IMR-90 (cell line): ENCODE data around the gene TUBD1. TPM values are rescaled to one million over a fixed set of nuclear protein-coding genes. Genes with fewer than 3 reads are reported as not detected.

ENCODE experiments used
- ATAC-seq: fragments of 200-7000 bp; cut with Tn5 transposase; 2 replicates; pipeline ENCODE4 v1.9.1; 2020; ENCODE audit warnings: low read depth, mild to moderate bottlenecking, moderate library complexity
- Bru-seq: library from RNA; stranded (reverse); fragments of 400-500 nt; gene quantifications from one replicate; lab custom pipeline; 2021; lab: Mats Ljungman, UMichigan
- BruChase-seq, 2 experiments: library from RNA; stranded (reverse); fragments of 400-500 nt; gene quantifications; one replicate each; lab custom pipeline; 2021; lab: Mats Ljungman, UMichigan
- BruUV-seq: library from RNA; stranded (reverse); fragments of 400-500 nt; replicated peaks from 2 replicates; lab custom pipeline; 2021; lab: Mats Ljungman, UMichigan
- CTCF ChIA-PET: fragments of 300-600 bp; formaldehyde crosslinking; extraction: SDS; loops from one replicate; lab custom pipeline; 2021; ENCODE audit warnings: antibody characterized with exemption; lab: Yijun Ruan, JAX
- POLR2A ChIA-PET: fragments of 300-600 bp; sonication (Branson Sonifier 250); formaldehyde crosslinking; loops from one replicate; lab custom pipeline; 2022; ENCODE audit warnings: antibody characterized with exemption; ENCODE audit not compliant: unreplicated experiment; lab: Charles Lee
- DNase-seq: peaks from one replicate; pipeline ENCODE4 v3.0.0; 2013
- H2AFZ ChIP-seq: replicated peaks from 2 replicates; pipeline ENCODE3; 2013; ENCODE audit warnings: low read length, mild to moderate bottlenecking; ENCODE audit not compliant: poor library complexity
- H2AK5ac ChIP-seq: 2 replicates; pipeline ENCODE4 v1.6.1; 2013; ENCODE audit warnings: low read depth, low read length, inconsistent platforms
- H2AK9ac ChIP-seq: replicated peaks from 2 replicates; pipeline ENCODE3; 2013; ENCODE audit warnings: mild to moderate bottlenecking, low read depth, low read length, moderate library complexity; ENCODE audit not compliant: poor library complexity
- H2BK120ac ChIP-seq: 2 replicates; pipeline ENCODE4 v1.6.1; 2013; ENCODE audit warnings: low read depth, low read length, inconsistent platforms
- H2BK15ac ChIP-seq: 3 replicates; pipeline ENCODE4 v1.6.1; 2013; ENCODE audit warnings: low read depth, low read length, inconsistent platforms
- H2BK20ac ChIP-seq: 2 replicates; pipeline ENCODE4 v1.6.1; 2013; ENCODE audit warnings: low read depth, mild to moderate bottlenecking, inconsistent platforms, low read length, moderate library complexity
- H2BK5ac ChIP-seq: 2 replicates; pipeline ENCODE4 v1.6.1; 2013; ENCODE audit warnings: mild to moderate bottlenecking, low read depth, low read length, inconsistent platforms; ENCODE audit not compliant: poor library complexity, severe bottlenecking
- H3K14ac ChIP-seq: replicated peaks from 2 replicates; pipeline ENCODE4 v1.6.1; 2013; ENCODE audit warnings: low read depth, low read length, inconsistent platforms
- H3K18ac ChIP-seq: 2 replicates; pipeline ENCODE4 v1.6.1; 2013; ENCODE audit warnings: low read depth, low read length, control low read depth
- H3K23ac ChIP-seq: 2 replicates; pipeline ENCODE4 v1.6.1; 2013; ENCODE audit warnings: low read depth, low read length, inconsistent platforms
- H3K27ac ChIP-seq: 2 replicates; pipeline ENCODE4 v1.5.1; 2013; ENCODE audit warnings: mild to moderate bottlenecking, control low read depth, low read length; ENCODE audit not compliant: insufficient read depth
- H3K27me3 ChIP-seq: 2 replicates; pipeline ENCODE4 v1.6.1; 2013; ENCODE audit warnings: low read length; ENCODE audit not compliant: control insufficient read depth, insufficient read depth
- H3K36me3 ChIP-seq: 2 replicates; pipeline ENCODE4 v1.6.1; 2013; ENCODE audit warnings: low read length, mixed read lengths; ENCODE audit not compliant: control insufficient read depth, insufficient read depth
- H3K4ac ChIP-seq: 2 replicates; pipeline ENCODE4 v1.6.1; 2013; ENCODE audit warnings: low read depth, low read length, inconsistent platforms
- H3K4me1 ChIP-seq: 2 replicates; pipeline ENCODE4 v1.6.1; 2013; ENCODE audit warnings: low read length, mixed read lengths; ENCODE audit not compliant: control insufficient read depth, insufficient read depth
- H3K4me2 ChIP-seq: 2 replicates; pipeline ENCODE4 v1.6.1; 2013; ENCODE audit warnings: low read depth, mild to moderate bottlenecking, control low read depth, low read length, moderate library complexity
- H3K4me3 ChIP-seq: 2 replicates; pipeline ENCODE4 v1.5.1; 2013; ENCODE audit warnings: low read depth, mild to moderate bottlenecking, control low read depth, low read length, moderate library complexity; ENCODE audit not compliant: insufficient read depth
- H3K56ac ChIP-seq: 2 replicates; pipeline ENCODE4 v1.6.1; 2013; ENCODE audit warnings: low read length, inconsistent platforms; ENCODE audit not compliant: insufficient read depth; ENCODE audit errors: extremely low read depth
- H3K79me1 ChIP-seq, 2 experiments: 2 replicates each; pipeline ENCODE4 v1.6.1; 2013; ENCODE audit warnings: low read length in 2 of 2, inconsistent platforms in 1 of 2, low read depth in 1 of 2
- H3K9ac ChIP-seq: 2 replicates; pipeline ENCODE4 v1.6.1; 2013; ENCODE audit warnings: low read depth, low read length, control low read depth
- H3K9me1 ChIP-seq: 2 replicates; pipeline ENCODE4 v1.6.1; 2013; ENCODE audit warnings: low read length, inconsistent platforms; ENCODE audit not compliant: insufficient read depth
- H3K9me3 ChIP-seq: 2 replicates; pipeline ENCODE4 v1.6.1; 2013; ENCODE audit warnings: low read length; ENCODE audit not compliant: control insufficient read depth, insufficient read depth
- H4K20me1 ChIP-seq: 2 replicates; pipeline ENCODE4 v1.6.1; 2013; ENCODE audit warnings: low read length, inconsistent platforms; ENCODE audit not compliant: insufficient read depth
- H4K5ac ChIP-seq: 2 replicates; pipeline ENCODE4 v1.6.1; 2013; ENCODE audit warnings: mild to moderate bottlenecking, low read depth, low read length, control low read depth
- H4K8ac ChIP-seq, 2 experiments: 2 replicates each; pipeline ENCODE4 v1.6.1; 2013; ENCODE audit warnings: low read depth in 2 of 2, low read length in 2 of 2, control low read depth in 1 of 2, inconsistent platforms in 1 of 2
- H4K91ac ChIP-seq: 2 replicates; pipeline ENCODE4 v1.6.1; 2013; ENCODE audit warnings: low read depth, low read length, inconsistent platforms; ENCODE audit not compliant: insufficient read depth
- CEBPB ChIP-seq: IDR thresholded peaks from 2 replicates; pipeline ENCODE4 v1.6.1; 2012; ENCODE audit warnings: low read depth, low read length, improper control_type of control experiment
- MAZ ChIP-seq: IDR thresholded peaks from 2 replicates; pipeline ENCODE4 v1.6.1; 2012; ENCODE audit warnings: low read depth, mild to moderate bottlenecking, low read length, improper control_type of control experiment, moderate library complexity, borderline replicate concordance
- MXI1 ChIP-seq: IDR thresholded peaks from 2 replicates; pipeline ENCODE4 v1.6.1; 2012; ENCODE audit warnings: low read depth, mild to moderate bottlenecking, low read length, moderate library complexity, borderline replicate concordance
- NFE2L2 ChIP-seq: fragments of 150-350 bp; IDR thresholded peaks from 2 replicates; pipeline ENCODE4 v1.6.1; 2016; ENCODE audit warnings: low read depth, mild to moderate bottlenecking, low read length
- POLR2A ChIP-seq: IDR thresholded peaks from 2 replicates; pipeline ENCODE4 v1.6.1; 2012; ENCODE audit warnings: mild to moderate bottlenecking, low read depth, low read length
- RAD21 ChIP-seq: IDR thresholded peaks from 2 replicates; pipeline ENCODE4 v1.6.1; 2012; ENCODE audit warnings: low read length, improper control_type of control experiment
- RFX5 ChIP-seq: IDR thresholded peaks from 2 replicates; pipeline ENCODE4 v1.8.0; 2012; ENCODE audit warnings: low read depth, mild to moderate bottlenecking, low read length, moderate library complexity
- USF2 ChIP-seq: fragments of 150-350 bp; IDR thresholded peaks from 2 replicates; pipeline ENCODE4 v1.6.1; 2017; ENCODE audit warnings: mild to moderate bottlenecking, antibody characterized with exemption, low read length, low read depth
- WGBS, 2 experiments: methylation state at CpG; one replicate each; pipeline versions ENCODE4 v1.1.5 to v1.1.7; 2013; ENCODE audit warnings: missing lambda C conversion rate in 2 of 2; ENCODE audit not compliant: insufficient read length in 1 of 2; ENCODE audit errors: extremely low coverage in 2 of 2; 5-methylcytosine and 5-hydroxymethylcytosine counted together
- dilution Hi-C: fragments of 300-500 bp; cut with HindIII; formaldehyde crosslinking; loops from one replicate; pipeline ENCODE4 v1.14.3; 2018; ENCODE audit warnings: low sequenced_read_pairs; ENCODE audit not compliant: unreplicated experiment
- in situ Hi-C: fragments of 300-500 bp; cut with MboI; formaldehyde crosslinking; loops from 3 replicates; pipeline ENCODE4 v1.14.3; 2019; ENCODE audit warnings: low sequenced_read_pairs, inconsistent platforms, mixed read lengths
- intact Hi-C: fragments of 100-400 bp; cut with micrococcal nuclease; formaldehyde crosslinking; loops from 2 replicates; pipeline ENCODE4 v1.10.0; 2022
- long read RNA-seq: library from polyadenylated mRNA; unstranded; transcript quantifications from one replicate; pipeline ENCODE4 v2.0.0, GENCODE V29; 2021; ENCODE audit not compliant: unreplicated experiment
- polyA plus RNA-seq, 3 experiments: library from polyadenylated mRNA; depleted of rRNA; stranded (reverse); fragments of >200 nt; gene quantifications; 2 replicates each; pipeline ENCODE4 v1.2.3, GENCODE V29; 2012; ENCODE audit warnings: low replicate concordance in 1 of 3
- total RNA-seq: library from RNA; depleted of rRNA; stranded (reverse); fragments of >200 nt; gene quantifications from 2 replicates; pipeline ENCODE4 v1.2.3, GENCODE V29; 2012; rRNA removed

Gene TUBD1
- 4.4 and 4.7 TPM in 2 replicates for total RNA-seq
- polyA plus RNA-seq (2012; rRNA removed) = 2.2 TPM in 2 replicates
- polyA plus RNA-seq (2012; cell fraction: cytosol; rRNA removed) = 0.58 and 1.1 TPM in 2 replicates
- polyA plus RNA-seq (2012; cell fraction: nucleus; rRNA removed; ENCODE audit: low replicate concordance) = 0.90 and 3.7 TPM in 2 replicates
- percentile 49 among the genes with signal in this experiment for Bru-seq, nascent RNA
- percentile 69 among the genes with signal in this experiment for BruChase-seq, experiment 1, labeled RNA remaining after a 6-hour chase
- BruChase-seq, experiment 2, labeled RNA remaining after a 2-hour chase = percentile 48 among the genes with signal in this experiment
- long read RNA-seq, partial matches to known transcripts = 0 of 2 reads
- long read RNA-seq, other reads (novel, unspliced or antisense) = 1 of 2 reads

GRCh38 chr17:59892924-59893675 is at the start of gene TUBD1, which contains the start of gene RPS6KB1:
TUBD1 (minus strand) TSS chr17:59892943; CDS start chr17:59891002, 1,941 bp downstream.
RPS6KB1 (plus strand) TSS chr17:59893121; CDS start chr17:59893185, 64 bp downstream.
- Histone ChIP-seq H2BK20ac (no peak within 1 kb of the TSS), H4K20me1 (peaks cover 12% of the 10 kb centered on the region; the same call in 1 of the 2 replicates), H2BK15ac (no peak within 1 kb of the TSS), H3K9ac (peak within 1 kb of the TSS; percentile 79), H4K8ac (peak within 1 kb of the TSS; percentile 1 to 83; a peak in 2 of 4 replicates), H2AFZ (peak within 1 kb of the TSS; percentile 97), H3K36me3 (no peaks in the 10 kb centered on the region; the same call in 1 of the 2 replicates), H3K4me1 (peaks cover 2% of the 10 kb centered on the region; the same call in 1 of the 2 replicates), H2AK9ac (peak within 1 kb of the TSS; percentile 91), H3K14ac (peak within 1 kb of the TSS; percentile 80), H3K4me3 (peak within 1 kb of the TSS; percentile 56), H3K4me2 (peak within 1 kb of the TSS; percentile 71), H2AK5ac (peak within 1 kb of the TSS; percentile 63), H3K9me1 (0 out of 2 replicates have a peak, but pooled peaks cover 6% of the 10 kb centered on the region), H3K4ac (peak within 1 kb of the TSS; percentile 68), H4K5ac (no peak within 1 kb of the TSS), H3K27ac (peak within 1 kb of the TSS; percentile 69), H3K9me3 (no peaks in the 10 kb centered on the region), H3K79me1 (peaks cover 0 to 47% of the 10 kb centered on the region in 2 experiments; a peak in 3 of 4 replicates), H4K91ac (peak within 1 kb of the TSS; percentile 37; the same call in 1 of the 2 replicates), H3K18ac (no peak within 1 kb of the TSS), H3K56ac (peak within 1 kb of the TSS; percentile 75), H3K23ac (peak within 1 kb of the TSS; percentile 69), H3K27me3 (no peaks in the 10 kb centered on the region), H2BK5ac (peak within 1 kb of the TSS; percentile 73), H2BK120ac (peak within 1 kb of the TSS; percentile 31; the same call in 1 of the 2 replicates)
- BruUV-seq = no TSS peak
- intact Hi-C loops (no loop called here), dilution Hi-C loops (no loop called here), in situ Hi-C loops (no loop called here)
- 0% methylated on average over 26 of the region's 61 CpGs; no CpG with 5 or more reads in 1 of the 2 experiments for WGBS, 2 experiments
- POLR2A ChIA-PET = interaction anchor here (0.6 kb wide), 1 partner anchor 123 kb away, joined by 3 read pairs; no protein-coding TSS in a partner anchor
- CTCF ChIA-PET = interaction anchor here (0.5 kb wide), 1 partner anchor 390 kb away, joined by 3 read pairs; no protein-coding TSS in a partner anchor
- ATAC-seq (peak; percentile 96), DNase-seq (peak; percentile 100)
- TF ChIP-seq NFE2L2 (no peak), RAD21 (no peak), USF2 (no peak), MAZ (no peak), MXI1 (peak; percentile 56; the same call in 1 of the 2 replicates), RFX5 (no peak), POLR2A (peak; percentile 94), CEBPB (no peak)
